GM12878 (cell line): ENCODE data around the gene LSAMP. TPM values are rescaled to one million over a fixed set of nuclear protein-coding genes. Genes with fewer than 3 reads are reported as not detected.

Experiments used
- ATAC-seq: fragments of 200-7000 bp; cut with Tn5 transposase; 3 replicates; pipeline ENCODE4 v1.9.1; 2020; ENCODE audit warnings: mild to moderate bottlenecking, moderate library complexity
- BruUV-seq: library from RNA; stranded (reverse); fragments of 400-500 nt; replicated peaks from 2 replicates; lab custom pipeline; 2021; lab: Mats Ljungman, UMichigan
- CTCF ChIA-PET: fragments of 300-600 bp; sonication (Branson Sonifier 250); formaldehyde crosslinking; extraction: SDS; loops from one replicate; lab custom pipeline; 2021; ENCODE audit warnings: inconsistent platforms; lab: Yijun Ruan, JAX
- POLR2A ChIA-PET: fragments of 350-600 bp; formaldehyde crosslinking; extraction: SDS; loops from one replicate; lab custom pipeline; 2021; ENCODE audit warnings: inconsistent platforms; lab: Charles Lee
- RAD21 ChIA-PET: fragments of 300-600 bp; sonication (Branson Sonifier 250); formaldehyde crosslinking; loops from one replicate; lab custom pipeline; 2023; ENCODE audit warnings: antibody characterized with exemption; ENCODE audit not compliant: unreplicated experiment; lab: Charles Lee
- SMC1A ChIA-PET: fragments of 300-600 bp; sonication (Branson Sonifier 250); formaldehyde crosslinking; loops from one replicate; lab custom pipeline; 2023; ENCODE audit not compliant: unreplicated experiment, uncharacterized antibody; lab: Charles Lee
- DNase-seq: peaks from one replicate; pipeline ENCODE4 v3.0.0-alpha.2; 2011; ENCODE audit warnings: low read depth, low spot score
- FAIRE-seq: peaks from 3 replicates; lab custom pipeline; 2011; peaks lifted over from hg19 to GRCh38; lab: Jason Lieb, UNC
- H2AFZ ChIP-seq: 2 replicates; pipeline ENCODE4 v1.6.0; 2011; ENCODE audit warnings: low read depth, low read length, control low read depth; ENCODE audit not compliant: control insufficient read depth
- H3K27ac ChIP-seq: 2 replicates; pipeline ENCODE4 v1.5.1; 2011; ENCODE audit warnings: control low read depth; ENCODE audit not compliant: control insufficient read depth, insufficient read depth
- H3K27me3 ChIP-seq, 2 experiments: replicated peaks in 1 of 2; 2 replicates each; pipeline versions ENCODE4 v1.6.0 to v1.6.1; 2011; ENCODE audit warnings: low read length in 1 of 2; ENCODE audit not compliant: control insufficient read depth in 2 of 2, insufficient read depth in 2 of 2
- H3K36me3 ChIP-seq, 2 experiments: 2 replicates each; pipeline ENCODE4 v1.5.1; 2011; ENCODE audit warnings: low read length in 1 of 2; ENCODE audit not compliant: control insufficient read depth in 2 of 2, insufficient read depth in 2 of 2
- H3K4me1 ChIP-seq: 2 replicates; pipeline ENCODE4 v1.6.1; 2011; ENCODE audit warnings: mild to moderate bottlenecking, low read length, moderate library complexity, mixed read lengths; ENCODE audit not compliant: control insufficient read depth, insufficient read depth
- H3K4me2 ChIP-seq: 2 replicates; pipeline ENCODE4 v1.6.0; 2011; ENCODE audit warnings: control low read depth; ENCODE audit not compliant: control insufficient read depth, insufficient read depth
- H3K4me3 ChIP-seq: fragments of 200-600 bp; sonication (generic); 2 replicates; pipeline ENCODE4 v1.5.1; 2016
- H3K79me2 ChIP-seq: 2 replicates; pipeline ENCODE4 v1.6.0; 2011; ENCODE audit warnings: low read length; ENCODE audit not compliant: control insufficient read depth, insufficient read depth
- H3K9ac ChIP-seq: 2 replicates; pipeline ENCODE4 v1.8.0; 2011; ENCODE audit warnings: low read length, control low read depth, mixed read lengths; ENCODE audit not compliant: control insufficient read depth, insufficient read depth
- H3K9me3 ChIP-seq: replicated peaks from 3 replicates; pipeline ENCODE4 v1.5.1; 2011; ENCODE audit warnings: mild to moderate bottlenecking, low read length; ENCODE audit not compliant: control insufficient read depth, insufficient read depth
- H4K20me1 ChIP-seq: 2 replicates; pipeline ENCODE4 v1.6.0; 2011; ENCODE audit not compliant: control insufficient read depth, insufficient read depth
- ETV6 ChIP-seq, 2 experiments: fragments of 450-650 bp in 1 of 2; IDR thresholded peaks in 1 of 2; conservative IDR thresholded peaks in 1 of 2; 2 replicates each; pipeline ENCODE4 v1.6.1; 2014; ENCODE audit warnings: antibody characterized with exemption in 1 of 2, borderline replicate concordance in 1 of 2, low read depth in 1 of 2, mild to moderate bottlenecking in 1 of 2, moderate library complexity in 1 of 2
- POLR2AphosphoS2 ChIP-seq: IDR thresholded peaks from 2 replicates; pipeline ENCODE4 v1.6.1; 2011; ENCODE audit warnings: low read depth, mild to moderate bottlenecking, low read length, improper control_type of control experiment, moderate library complexity
- REST ChIP-seq: IDR thresholded peaks from 2 replicates; pipeline ENCODE4 v1.6.1; 2012; ENCODE audit warnings: mild to moderate bottlenecking, low read depth, low read length
- WGBS: methylation state at CpG from one replicate; pipeline ENCODE4 v1.1.6; 2016; ENCODE audit warnings: low lambda C conversion rate; ENCODE audit not compliant: insufficient replicate concordance, insufficient coverage; ENCODE audit errors: missing lambda C conversion rate; 5-methylcytosine and 5-hydroxymethylcytosine counted together
- in situ Hi-C: fragments of 300-500 bp; cut with MboI; formaldehyde crosslinking; loops from 9 replicates; pipeline ENCODE4 v1.14.3; 2018; ENCODE audit warnings: mixed read lengths
- intact Hi-C: fragments of 100-400 bp; cut with micrococcal nuclease; formaldehyde crosslinking; loops from one replicate; pipeline ENCODE4 v1.14.2; 2022; ENCODE audit not compliant: unreplicated experiment
- polyA plus RNA-seq, 11 experiments: library from polyadenylated mRNA; depleted of rRNA in 4 of 11; unstranded in 6 of 11; stranded (reverse) in 5 of 11; fragments of >200 nt; fragmentation: Nextera tagmentation in 4 of 11; fragmentation: Illumina TruSeq in 1 of 11; extraction: Ambion mirVana in 4 of 11; extraction: Trizol in 1 of 11; gene quantifications; 1 replicate in 1 of 11; 2 replicates in 10 of 11; pipeline versions ENCODE4 v1.2.1 to v1.2.3, GENCODE V29; 2011 to 2016; ENCODE audit warnings: inconsistent platforms in 2 of 11, missing spikeins in 2 of 11, low read depth in 1 of 11
- total RNA-seq, 4 experiments: library from RNA; depleted of rRNA in 3 of 4; stranded (reverse); fragments of >200 nt in 3 of 4; fragmentation: Illumina TruSeq in 1 of 4; extraction: Trizol in 1 of 4; gene quantifications; 2 replicates each; pipeline versions ENCODE4 v1.2.1 to v1.2.3, GENCODE V29; 2013 to 2021
- TF ChIP-seq, protein P1 (sequence below): IDR thresholded peaks from 2 replicates; pipeline ENCODE4 v1.6.1; 2012; ENCODE audit warnings: low read depth, low read length, improper control_type of control experiment

Gene LSAMP
- total and polyA plus RNA-seq, 10 of the 15 experiments (the other 5 are each of a cell fraction or from before 2014, with no cell fraction given): 2.0 to 12.7 (median 6.5) TPM

- Histone ChIP-seq H3K79me2 (no peaks in the 10 kb centered on the region), H3K9ac (no peak overlapping the region), H3K27ac (no peak overlapping the region), H3K4me1 (no peaks in the 10 kb centered on the region), H2AFZ (no peak overlapping the region), H3K36me3 (no peaks in the 10 kb centered on the region), H4K20me1 (no peaks in the 10 kb centered on the region), H3K9me3 (no peaks in the 10 kb centered on the region), H3K27me3 (no peaks in the 10 kb centered on the region), H3K4me2 (no peak overlapping the region), H3K4me3 (no peak overlapping the region)
- 28% methylated on average over 4 of the region's 4 CpGs for WGBS
- FAIRE-seq: no peak
- no TSS peak for BruUV-seq
- no peak for DNase-seq
- intact Hi-C loops (no loop called here), in situ Hi-C loops (no loop called here)
- ChIA-PET SMC1A (interaction anchor here (0.6 to 1.3 kb wide), 4 partner anchors 10 to 611 kb away, joined by 3 to 4 read pairs (median 3); no protein-coding TSS in a partner anchor), CTCF (no interaction called here), RAD21 (no interaction called here), POLR2A (no interaction called here)
- no peak for ATAC-seq
- TF ChIP-seq REST: peak; percentile 54; the same call in 1 of the 2 replicates
- no peak for TF ChIP-seq ETV6 (conservative IDR thresholded peaks at IDR 0.05 in 1 of 2, IDR thresholded peaks at IDR 0.05 in 1 of 2; ENCODE audit: borderline replicate concordance in 1 of 2, low read depth in 1 of 2)
- TF ChIP-seq POLR2AphosphoS2: no peak
- TF ChIP-seq, protein P1, sequence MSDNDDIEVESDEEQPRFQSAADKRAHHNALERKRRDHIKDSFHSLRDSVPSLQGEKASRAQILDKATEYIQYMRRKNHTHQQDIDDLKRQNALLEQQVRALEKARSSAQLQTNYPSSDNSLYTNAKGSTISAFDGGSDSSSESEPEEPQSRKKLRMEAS: no peak
Observed at GRCh38 chr3:115859002-115859807, 586.1 kb downstream of the LSAMP start.
